ENCODE measurements around the gene ZSCAN5A.
"Not testable (repeated sequence)": the region's sequence is repeated elsewhere in the genome, so short reads cannot be mapped to it uniquely, and the experiment has no call there.

Gene ZSCAN5A

GRCh38 chr19:56314018-56314380, 640 bp downstream of the ZSCAN5A start:
- no peak for DNase-seq

GRCh38 chr19:56312787-56313657, 1.6 kb downstream of the ZSCAN5A start:
- no peak for DNase-seq

GRCh38 chr19:56312342-56312741, 2.3 kb downstream of the ZSCAN5A start:
- no peak for DNase-seq

- no peak for DNase-seq
These were observed 4.2 kb downstream of the ZSCAN5A start for GRCh38 chr19:56310462-56310861.

- peak; percentile 5 for DNase-seq
These were observed 5.0 kb downstream of the ZSCAN5A start for GRCh38 chr19:56309511-56310185.

- DNase-seq: no peak
These were observed 5.8 kb downstream of the ZSCAN5A start for GRCh38 chr19:56308792-56309191.

DNA sequence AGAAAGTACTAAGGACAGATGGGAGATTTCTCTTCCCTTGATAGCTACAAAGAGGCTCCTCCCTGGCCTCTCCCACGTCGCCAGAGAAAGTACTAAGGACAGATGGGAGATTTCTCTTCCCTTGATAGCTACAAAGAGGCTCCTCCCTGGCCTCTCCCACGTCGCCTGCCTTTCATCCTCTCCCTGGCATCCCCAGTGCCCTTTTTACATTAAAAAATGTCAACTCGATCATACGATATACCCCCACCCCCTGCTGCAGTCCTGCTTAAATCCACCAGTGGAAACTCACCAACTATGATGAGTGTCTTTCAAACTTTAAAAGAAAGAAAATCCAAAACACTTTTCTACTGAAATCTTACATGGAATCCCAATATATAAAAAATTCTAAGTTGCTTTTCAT, 7.6 kb downstream of the ZSCAN5A start:
- not testable (repeated sequence) for DNase-seq

DNA sequence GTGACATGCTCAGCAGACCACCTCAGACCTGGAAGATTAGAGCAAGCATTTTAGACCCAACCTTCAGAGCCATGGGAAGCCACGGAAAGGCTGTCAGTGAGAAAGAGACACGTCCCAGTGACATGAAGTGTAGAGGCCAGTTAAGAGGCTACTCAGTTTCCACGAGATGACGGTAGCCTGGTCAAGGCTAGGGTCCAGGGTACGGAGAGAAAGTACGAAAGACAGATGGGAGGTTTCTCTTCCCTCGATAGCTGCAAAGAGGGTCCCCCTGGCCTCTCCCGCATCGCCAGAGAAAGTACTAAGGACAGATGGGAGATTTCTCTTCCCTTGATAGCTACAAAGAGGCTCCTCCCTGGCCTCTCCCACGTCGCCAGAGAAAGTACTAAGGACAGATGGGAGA, 8.6 kb downstream of the ZSCAN5A start:
- no peak for DNase-seq

GRCh38 chr19:56304243-56304642, 10.4 kb downstream of the ZSCAN5A start:
- DNase-seq: no peak

- no peak for DNase-seq
These were observed 12.6 kb downstream of the ZSCAN5A start for GRCh38 chr19:56301886-56302620.

DNA sequence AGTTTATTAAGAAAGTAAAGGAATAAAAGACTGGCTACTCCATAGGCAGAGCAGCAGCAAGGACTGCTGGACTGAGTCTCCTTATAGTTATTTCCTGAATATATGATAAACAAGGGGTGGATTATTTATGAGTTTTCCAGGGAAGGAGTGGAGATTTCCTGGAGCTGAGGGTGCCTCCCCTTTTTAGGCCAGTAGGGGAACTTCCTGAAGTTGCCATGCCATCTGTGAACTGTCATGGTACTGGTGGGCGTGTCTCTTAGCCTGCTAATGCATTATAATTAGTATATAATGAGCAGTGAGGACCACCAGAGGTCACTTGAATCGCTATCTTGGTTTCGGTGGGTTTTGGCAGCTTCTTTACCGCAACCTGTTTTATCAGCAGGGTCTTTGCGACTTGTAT, 13.5 kb downstream of the ZSCAN5A start:
- no peak for DNase-seq

- DNase-seq: no peak
These were observed 15.0 kb downstream of the ZSCAN5A start for GRCh38 chr19:56299688-56300087.

- no peak for DNase-seq
These were observed 17.6 kb downstream of the ZSCAN5A start for GRCh38 chr19:56297010-56297409.

DNA sequence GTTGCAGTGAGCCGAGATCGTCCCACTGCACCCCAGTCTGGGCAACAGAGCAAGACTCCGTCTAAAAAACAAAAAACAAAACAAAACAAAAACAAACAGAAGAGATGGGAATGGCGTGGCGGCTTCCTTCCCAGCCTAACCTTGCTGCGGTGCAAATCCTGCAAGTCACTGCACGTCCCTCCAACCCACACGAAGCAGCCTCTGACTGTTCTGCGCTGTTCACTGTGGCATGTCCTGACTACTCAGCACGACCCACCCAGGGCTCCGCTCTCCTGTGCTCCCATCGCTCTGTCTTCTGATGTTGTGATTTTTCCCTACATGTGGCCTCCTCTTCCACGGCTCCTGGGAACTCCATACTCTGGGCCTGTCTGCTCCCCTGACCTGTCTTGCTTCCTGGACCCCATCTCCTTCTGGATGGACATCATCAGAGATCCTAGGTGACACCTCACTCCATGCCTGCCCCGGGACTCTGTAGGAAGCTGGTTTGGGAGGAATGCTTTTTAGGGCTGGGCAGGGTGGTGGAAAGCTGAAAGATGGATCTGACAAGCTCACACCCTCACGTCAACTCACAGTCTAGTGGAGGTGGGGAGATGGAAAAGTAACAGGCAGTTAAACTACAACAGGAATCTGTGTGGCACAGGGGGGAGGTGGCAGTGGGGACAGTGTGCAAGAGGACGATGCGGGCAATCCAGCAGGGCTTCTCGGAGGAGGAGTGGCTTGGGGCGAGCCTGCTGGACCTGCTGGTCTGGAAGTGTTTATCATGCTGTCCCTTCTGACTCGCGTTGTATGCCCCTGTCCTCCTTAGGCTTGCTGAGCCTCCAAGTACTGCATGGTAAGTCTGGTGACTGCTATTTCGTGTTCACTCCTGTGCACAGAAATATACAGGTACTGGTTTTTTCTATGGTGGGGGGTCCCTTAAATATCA, 18.8 kb downstream of the ZSCAN5A start:
- DNase-seq: no peak

DNA sequence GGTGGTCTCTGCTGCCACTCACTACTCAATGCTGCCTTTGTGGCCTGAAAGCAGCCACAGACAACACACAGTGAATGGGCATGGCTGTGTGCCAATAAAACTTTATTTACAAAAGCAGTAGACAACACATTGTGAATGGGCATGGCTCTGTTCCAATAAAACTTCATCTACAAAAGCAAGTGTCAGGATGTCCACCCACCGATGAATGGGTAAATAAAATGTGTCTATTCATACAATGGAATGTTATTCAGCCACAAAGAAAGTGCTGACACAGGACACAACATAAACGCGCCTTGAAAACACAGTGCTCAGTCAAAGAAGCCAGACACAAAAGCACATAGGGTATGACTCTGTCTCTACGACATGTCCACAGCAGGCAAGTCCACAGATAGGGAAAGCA, 20.1 kb downstream of the ZSCAN5A start:
- peak; percentile 8 for DNase-seq

- no peak for DNase-seq
These were observed 22.8 kb downstream of the ZSCAN5A start for GRCh38 chr19:56291867-56292266.

DNA sequence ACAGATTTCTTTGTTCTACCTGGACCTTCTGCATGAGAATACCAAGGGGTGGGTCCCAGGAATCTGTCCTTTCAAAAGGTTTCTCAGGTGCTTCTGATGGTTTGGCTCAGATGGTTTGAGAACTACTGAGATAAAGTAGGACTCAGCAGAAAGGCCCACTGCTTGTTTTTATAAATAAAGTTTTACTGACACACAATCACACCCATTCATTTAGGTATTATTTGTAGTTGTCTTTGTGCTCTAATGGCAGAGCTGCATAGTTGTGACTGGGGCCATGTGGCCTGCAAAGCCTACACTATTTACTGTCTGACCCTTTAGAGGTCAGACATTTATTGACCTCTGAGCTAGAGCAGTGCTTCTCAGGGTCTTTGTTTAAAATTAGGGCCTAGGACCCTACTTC, 24.5 kb downstream of the ZSCAN5A start:
- DNase-seq: no peak

DNA sequence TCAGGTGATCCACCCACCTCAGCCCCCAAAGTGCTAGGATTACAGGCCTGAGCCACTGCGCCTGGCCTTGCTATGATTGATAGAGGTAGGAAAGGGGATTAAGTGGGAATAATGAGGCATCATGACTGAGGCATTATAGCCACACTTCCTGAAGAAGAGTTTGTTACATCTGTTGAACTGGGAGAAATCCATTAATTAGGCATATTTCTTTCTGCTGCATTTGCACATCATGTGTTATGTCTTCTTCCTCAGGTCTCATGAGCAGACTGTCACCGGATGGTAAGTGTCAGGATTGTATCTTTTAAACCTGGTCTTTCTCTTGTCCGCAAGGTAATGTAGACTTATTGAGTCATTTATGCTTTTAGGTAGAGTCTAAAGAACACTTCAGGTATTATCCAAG, 29.9 kb downstream of the ZSCAN5A start:
- DNase-seq: no peak

DNA sequence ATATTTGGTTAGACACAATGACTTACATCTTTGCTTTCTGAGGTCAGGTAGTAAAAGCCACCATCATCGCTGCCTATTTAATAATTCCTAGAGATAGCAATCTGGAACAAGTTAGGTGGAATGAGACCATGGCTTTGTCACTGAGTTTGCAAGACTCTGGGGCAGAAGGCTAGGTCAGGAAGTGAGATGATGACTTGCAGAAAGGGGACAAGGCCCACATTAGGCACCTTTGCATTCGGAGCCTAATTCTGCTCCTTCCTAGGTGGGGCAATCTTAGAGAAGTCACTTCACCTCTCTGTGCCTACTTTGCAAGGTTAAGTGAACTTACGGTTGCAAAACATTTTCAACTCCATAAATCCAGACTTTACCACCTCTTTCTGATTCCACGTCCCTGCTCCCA, 31.8 kb downstream of the ZSCAN5A start:
- DNase-seq: no peak

GRCh38 chr19:56273563-56274117, 41.0 kb downstream of the ZSCAN5A start:
- peak; percentile 59 for DNase-seq

- no peak for DNase-seq
These were observed 42.4 kb downstream of the ZSCAN5A start, which contains the start of gene EDDM13 for GRCh38 chr19:56272161-56272798. Gene EDDM13, plus strand, starts transcription at chr19:56272748. Its CDS starts 87 bp downstream, at chr19:56272835.

Measured in fibroblast of skin of abdomen (primary cell).